HUES48 (cell line): ENCODE measurements around the gene ERI3.

Source experiments
- H3K27ac ChIP-seq: one replicate; pipeline ENCODE4 v1.7.0; 2013; ENCODE audit warnings: low read depth, low read length, inconsistent platforms
- H3K27me3 ChIP-seq: 2 replicates; pipeline ENCODE4 v1.6.1; 2013; ENCODE audit warnings: mild to moderate bottlenecking, low read length; ENCODE audit not compliant: control insufficient read depth, insufficient read depth
- H3K36me3 ChIP-seq: 2 replicates; pipeline ENCODE4 v1.6.1; 2013; ENCODE audit warnings: low read length; ENCODE audit not compliant: control insufficient read depth, insufficient read depth
- H3K4me1 ChIP-seq: 2 replicates; pipeline ENCODE4 v1.6.1; 2013; ENCODE audit warnings: mild to moderate bottlenecking, low read length; ENCODE audit not compliant: control insufficient read depth, insufficient read depth
- H3K4me3 ChIP-seq: 2 replicates; pipeline ENCODE4 v1.5.1; 2013; ENCODE audit warnings: mild to moderate bottlenecking, low read depth, low read length
- H3K9ac ChIP-seq: 2 replicates; pipeline ENCODE4 v1.6.1; 2013; ENCODE audit warnings: mild to moderate bottlenecking, low read depth, low read length, moderate library complexity
- H3K9me3 ChIP-seq: 2 replicates; pipeline ENCODE4 v1.6.1; 2013; ENCODE audit warnings: low read length; ENCODE audit not compliant: control insufficient read depth, insufficient read depth

Gene ERI3

DNA sequence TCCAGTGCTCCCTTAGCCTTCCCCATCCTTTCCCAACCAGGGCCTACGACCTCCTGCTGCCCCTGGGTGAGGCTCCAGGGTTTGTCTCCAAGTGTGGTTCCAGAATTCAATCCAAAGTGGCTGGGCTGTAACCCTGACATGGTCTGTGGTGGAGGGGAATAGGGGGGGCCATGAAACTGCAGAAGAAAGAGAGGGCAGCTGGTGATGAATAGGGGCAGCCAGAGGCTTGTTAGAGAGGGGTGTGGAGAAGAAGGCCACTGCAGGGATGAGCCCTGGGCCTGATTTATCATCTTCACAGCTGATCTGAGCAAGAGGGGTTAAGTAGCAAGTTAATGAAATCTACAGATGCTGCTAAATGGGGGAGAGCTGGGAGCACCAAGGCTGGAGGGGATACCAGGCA, 12.9 kb upstream of the ERI3 start:
- Histone ChIP-seq H3K9me3 (no peaks in the 10 kb centered on the region), H3K36me3 (no peaks in the 10 kb centered on the region), H3K4me1 (0 out of 2 replicates have a peak, but pooled peaks cover 7% of the 10 kb centered on the region), H3K9ac (no peak overlapping the region), H3K27ac (no peak overlapping the region), H3K27me3 (no peaks in the 10 kb centered on the region; the same call in 1 of the 2 replicates), H3K4me3 (no peak overlapping the region)

- H3K27me3 ChIP-seq: no peaks in the 10 kb centered on the region; the same call in 1 of the 2 replicates
- no peaks in the 10 kb centered on the region for H3K36me3 ChIP-seq
Observed at GRCh38 chr1:44366371-44366975, 11.4 kb upstream of the ERI3 start.

DNA sequence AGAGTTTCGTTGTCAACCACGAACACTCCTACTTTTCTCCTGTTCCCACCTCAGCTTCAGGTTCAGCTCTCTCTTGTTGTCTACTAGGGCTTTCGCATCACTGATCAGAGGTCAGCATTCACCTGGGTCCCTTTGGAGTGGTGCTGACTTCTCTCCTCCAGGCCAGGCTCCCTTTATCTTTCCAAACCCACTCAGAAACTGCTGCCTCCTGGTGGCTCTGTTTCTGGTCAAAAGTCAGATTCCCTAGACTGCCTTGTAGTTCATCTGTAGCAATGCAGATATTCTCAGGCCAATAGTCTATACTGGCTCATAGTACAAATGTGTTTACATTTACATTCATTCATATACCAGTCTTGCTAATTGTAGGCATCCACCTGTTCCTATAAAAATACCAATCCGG, 6.4 kb upstream of the ERI3 start:
- Histone ChIP-seq H3K9me3 (no peaks in the 10 kb centered on the region), H3K4me1 (0 out of 2 replicates have a peak, but pooled peaks cover 3% of the 10 kb centered on the region), H3K27ac (no peak overlapping the region), H3K27me3 (no peaks in the 10 kb centered on the region; the same call in 1 of the 2 replicates), H3K4me3 (no peak overlapping the region), H3K36me3 (no peaks in the 10 kb centered on the region), H3K9ac (no peak overlapping the region)

More at GRCh38 chr1:44366371-44366975, 11.4 kb upstream of the ERI3 start:
- H3K9me3 ChIP-seq: no peaks in the 10 kb centered on the region
- H3K9ac ChIP-seq: no peak overlapping the region
- 0 out of 2 replicates have a peak, but pooled peaks cover 7% of the 10 kb centered on the region for H3K4me1 ChIP-seq
- no peak overlapping the region for H3K4me3 ChIP-seq
- H3K27ac ChIP-seq: no peak overlapping the region

- Histone ChIP-seq H3K4me3 (no peak overlapping the region), H3K4me1 (peaks cover 10% of the 10 kb centered on the region), H3K27me3 (no peaks in the 10 kb centered on the region)
Observed at GRCh38 chr1:44359234-44359935, 4.3 kb upstream of the ERI3 start.

DNA sequence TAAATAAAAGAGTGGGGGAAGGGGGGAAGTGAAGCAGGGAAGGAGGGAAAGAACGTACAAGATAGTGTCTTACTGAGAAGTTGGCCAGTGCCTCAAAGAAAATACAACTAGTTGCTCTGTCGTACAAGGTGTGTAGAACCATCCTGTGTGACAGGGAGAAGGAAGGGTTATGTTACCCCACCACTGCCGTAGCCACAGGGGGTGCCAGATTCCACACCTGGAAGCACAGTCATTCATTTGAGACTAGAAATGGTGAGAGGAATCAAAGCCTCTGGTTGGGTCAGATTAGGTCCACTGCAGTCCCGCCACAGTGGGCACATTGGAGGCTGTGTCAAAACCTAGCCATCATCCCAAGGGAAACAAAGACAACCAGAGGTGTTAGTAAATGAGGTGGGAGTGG, 2.7 kb upstream of the ERI3 start:
- H3K9me3 ChIP-seq: no peaks in the 10 kb centered on the region
- no peak overlapping the region for H3K4me3 ChIP-seq
- H3K36me3 ChIP-seq: no peaks in the 10 kb centered on the region; the same call in 1 of the 2 replicates
- H3K27me3 ChIP-seq: no peaks in the 10 kb centered on the region
- no peak overlapping the region for H3K9ac ChIP-seq
- H3K4me1 ChIP-seq: peaks cover 19% of the 10 kb centered on the region
- H3K27ac ChIP-seq: no peak overlapping the region

More at GRCh38 chr1:44359234-44359935, 4.3 kb upstream of the ERI3 start:
- no peak overlapping the region for H3K9ac ChIP-seq
- no peak overlapping the region for H3K27ac ChIP-seq
- no peaks in the 10 kb centered on the region for H3K36me3 ChIP-seq
- H3K9me3 ChIP-seq: no peaks in the 10 kb centered on the region

- Histone ChIP-seq H3K27me3 (no peaks in the 10 kb centered on the region), H3K36me3 (no peaks in the 10 kb centered on the region; the same call in 1 of the 2 replicates), H3K27ac (no peak overlapping the region), H3K4me3 (peak overlapping the region; percentile 84), H3K9me3 (no peaks in the 10 kb centered on the region), H3K9ac (no peak overlapping the region), H3K4me1 (peaks cover 19% of the 10 kb centered on the region)
Observed at GRCh38 chr1:44355582-44356305, 687 bp upstream of the ERI3 start.

- H3K4me1 ChIP-seq: peaks cover 16% of the 10 kb centered on the region
- peak overlapping the region; percentile 84 for H3K4me3 ChIP-seq
- no peaks in the 10 kb centered on the region; the same call in 1 of the 2 replicates for H3K36me3 ChIP-seq
- H3K9ac ChIP-seq: peak overlapping the region; percentile 85; the same call in 1 of the 2 replicates
- no peaks in the 10 kb centered on the region for H3K9me3 ChIP-seq
- no peaks in the 10 kb centered on the region for H3K27me3 ChIP-seq
- peak overlapping the region; percentile 89 for H3K27ac ChIP-seq
Observed at GRCh38 chr1:44354268-44354839, 703 bp downstream of the ERI3 start.

- Histone ChIP-seq H3K9ac (no peak overlapping the region), H3K4me3 (0 out of 2 replicates have a peak overlapping the region, but pooled peaks have one; percentile 19)
Observed at GRCh38 chr1:44353604-44354003, 1.5 kb downstream of the ERI3 start.

DNA sequence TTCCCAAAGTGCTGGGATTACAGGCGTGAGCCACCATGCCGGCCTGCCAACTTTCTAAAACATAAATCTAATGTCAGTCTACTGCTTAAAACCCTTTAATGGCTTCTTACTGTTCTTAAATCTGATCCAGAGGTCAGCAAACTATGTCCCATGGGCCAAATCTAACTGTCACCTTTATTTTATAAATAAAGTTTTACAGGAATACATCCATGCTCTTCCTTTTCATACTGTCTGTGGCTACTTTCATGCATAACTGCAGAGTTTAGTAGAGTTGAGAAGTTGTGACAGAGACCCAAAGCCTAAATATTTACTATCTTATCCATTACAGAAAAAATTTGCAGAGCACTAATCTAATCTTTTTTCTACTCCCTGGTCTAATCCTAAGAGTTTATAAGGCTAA, 3.8 kb downstream of the ERI3 start:
- Histone ChIP-seq H3K9ac (no peak overlapping the region), H3K9me3 (no peaks in the 10 kb centered on the region), H3K4me1 (peaks cover 36% of the 10 kb centered on the region), H3K36me3 (no peaks in the 10 kb centered on the region; the same call in 1 of the 2 replicates), H3K27ac (no peak overlapping the region), H3K27me3 (no peaks in the 10 kb centered on the region), H3K4me3 (no peak overlapping the region)

More at GRCh38 chr1:44353604-44354003, 1.5 kb downstream of the ERI3 start:
- no peaks in the 10 kb centered on the region for H3K27me3 ChIP-seq
- H3K4me1 ChIP-seq: peaks cover 19% of the 10 kb centered on the region
- no peaks in the 10 kb centered on the region; the same call in 1 of the 2 replicates for H3K36me3 ChIP-seq
- H3K27ac ChIP-seq: no peak overlapping the region
- no peaks in the 10 kb centered on the region for H3K9me3 ChIP-seq

GRCh38 chr1:44348061-44348485, 7.0 kb downstream of the ERI3 start:
- Histone ChIP-seq H3K36me3 (no peaks in the 10 kb centered on the region; the same call in 1 of the 2 replicates), H3K9ac (no peak overlapping the region), H3K27me3 (no peaks in the 10 kb centered on the region), H3K4me1 (peaks cover 20% of the 10 kb centered on the region; the same call in 1 of the 2 replicates), H3K9me3 (no peaks in the 10 kb centered on the region), H3K4me3 (no peak overlapping the region), H3K27ac (no peak overlapping the region)
